Peyer's patch (tissue), 4 donors: Measurements from ENCODE around the gene COL16A1.

Experiments
- CTCF ChIP-seq, 6 experiments: fragments of 450-650 bp in 4 of 6; fragments of 200-600 bp in 2 of 6; sonication (generic) in 1 of 6; IDR thresholded peaks; one replicate each; pipeline ENCODE4 v1.5.1; 2017 to 2019; ENCODE audit warnings: antibody characterized with exemption in 6 of 6, mild to moderate bottlenecking in 3 of 6, moderate library complexity in 1 of 6
- POLR2A ChIP-seq, 2 donors: fragments of 450-650 bp; IDR thresholded peaks; one replicate each; pipeline ENCODE4 v1.5.1; 2017; ENCODE audit warnings: antibody characterized with exemption in 2 of 2, mild to moderate bottlenecking in 2 of 2, moderate library complexity in 2 of 2

DNA sequence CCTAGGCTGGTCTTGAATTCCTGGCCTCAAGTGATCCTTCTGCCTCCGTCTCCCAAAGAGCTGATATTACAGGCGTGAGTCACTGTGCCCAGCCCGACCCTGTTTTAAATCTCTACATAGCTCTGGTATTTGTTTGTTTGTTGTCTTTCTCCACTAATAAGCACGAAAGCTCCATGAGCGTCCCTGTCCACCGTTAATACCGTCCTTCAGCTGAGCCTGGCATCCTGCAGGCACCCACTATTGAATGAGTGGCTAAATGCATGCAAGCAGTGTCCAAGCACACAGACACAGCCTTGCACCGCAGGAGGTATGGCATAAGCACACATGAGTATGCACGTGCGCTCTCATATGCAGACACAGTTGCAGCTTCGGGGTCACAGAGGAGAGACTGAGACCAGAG, 4.5 kb upstream of the COL16A1 start:
- TF ChIP-seq POLR2A (IDR thresholded peaks at IDR 0.05) = no peak
- no peak for TF ChIP-seq CTCF (IDR thresholded peaks at IDR 0.05)
